GM10266 (cell line): ENCODE data around the gene PIK3C2G.
"Not testable (repeated sequence)": the region's sequence is repeated elsewhere in the genome, so short reads cannot be mapped to it uniquely, and the experiment has no call there.

Experiments
- DNase-seq: peaks from one replicate; pipeline ENCODE4 v3.0.0; 2012; ENCODE audit errors: extremely low spot score
- CTCF ChIP-seq: IDR thresholded peaks from 2 replicates; pipeline ENCODE4 v1.5.1; 2012; ENCODE audit warnings: mild to moderate bottlenecking, low read depth; ENCODE audit not compliant: control insufficient read depth, insufficient read depth; ENCODE audit errors: missing control alignments

Gene PIK3C2G

DNA sequence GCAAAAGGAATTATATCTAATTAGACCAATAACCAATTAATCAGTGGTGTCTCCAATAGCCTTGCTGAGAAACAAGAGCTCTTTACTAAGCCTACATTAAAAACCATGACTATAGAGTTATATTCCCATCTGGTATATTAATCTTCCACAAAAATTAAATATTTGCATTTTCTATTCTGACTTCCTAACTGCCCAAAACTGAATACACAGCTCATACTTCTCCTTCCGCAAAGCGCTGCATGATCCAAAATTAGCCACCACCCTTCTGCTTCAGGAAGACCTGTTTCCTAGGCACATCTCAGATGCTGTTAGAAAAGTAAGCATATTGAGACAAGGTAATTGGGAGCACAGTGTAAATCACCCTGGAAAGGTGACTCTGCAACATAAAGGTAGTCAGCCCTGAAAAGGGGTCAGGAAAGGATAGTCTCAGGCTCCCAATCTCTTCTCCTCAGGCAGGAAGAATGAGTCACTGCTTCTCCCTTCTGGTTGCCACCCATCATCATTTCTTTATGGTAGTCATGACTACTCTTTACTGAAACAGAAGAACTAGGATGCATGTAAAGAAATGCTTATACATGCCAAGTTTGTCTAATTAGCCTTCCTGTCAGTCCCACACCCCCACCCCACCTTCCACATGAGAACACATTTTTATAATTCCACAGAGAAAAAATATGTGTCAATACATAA, 422.2 kb downstream of the PIK3C2G start:
- DNase-seq: no peak
- TF ChIP-seq CTCF: no peak

- TF ChIP-seq CTCF: no peak
- DNase-seq: no peak
Observed at GRCh38 chr12:18684430-18684829, 423.1 kb downstream of the PIK3C2G start.

- TF ChIP-seq CTCF: no peak
- no peak for DNase-seq
Observed at GRCh38 chr12:18689771-18690170, 428.5 kb downstream of the PIK3C2G start.

GRCh38 chr12:18690653-18691052, 429.3 kb downstream of the PIK3C2G start:
- no peak for DNase-seq
- TF ChIP-seq CTCF: no peak

GRCh38 chr12:18693986-18694385, 432.7 kb downstream of the PIK3C2G start:
- not testable (repeated sequence) for DNase-seq

DNA sequence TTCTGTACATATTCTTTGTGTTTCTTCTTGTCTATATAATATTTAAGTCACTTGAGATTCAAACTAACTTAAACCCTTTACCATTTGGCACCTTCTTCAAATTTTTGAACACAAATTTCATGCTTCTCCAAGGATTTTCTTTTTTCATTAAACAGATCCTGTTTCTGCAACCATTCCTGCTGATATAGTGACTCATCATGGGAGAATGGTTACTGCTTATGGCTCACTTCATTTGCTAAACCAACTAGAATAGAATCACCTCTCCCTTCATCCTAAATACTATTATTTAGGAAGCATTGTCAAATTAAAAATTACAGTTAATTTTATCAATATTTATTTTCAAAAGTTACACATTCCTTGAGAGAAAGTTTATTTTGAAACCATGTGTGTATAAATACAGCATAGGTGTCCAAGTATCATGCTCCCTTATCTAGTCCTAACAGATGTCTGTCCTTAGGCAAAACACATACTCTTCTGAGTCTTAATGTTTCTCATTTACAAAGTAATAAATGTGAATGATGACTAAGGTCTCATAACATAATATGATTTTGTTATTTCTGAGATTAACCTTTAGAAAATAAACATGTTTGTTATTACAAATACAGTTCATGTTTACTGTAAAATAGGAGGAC, 435.8 kb downstream of the PIK3C2G start:
- DNase-seq: no peak
- TF ChIP-seq CTCF: no peak
